ENCODE measurements around the gene IFT122.

DNA sequence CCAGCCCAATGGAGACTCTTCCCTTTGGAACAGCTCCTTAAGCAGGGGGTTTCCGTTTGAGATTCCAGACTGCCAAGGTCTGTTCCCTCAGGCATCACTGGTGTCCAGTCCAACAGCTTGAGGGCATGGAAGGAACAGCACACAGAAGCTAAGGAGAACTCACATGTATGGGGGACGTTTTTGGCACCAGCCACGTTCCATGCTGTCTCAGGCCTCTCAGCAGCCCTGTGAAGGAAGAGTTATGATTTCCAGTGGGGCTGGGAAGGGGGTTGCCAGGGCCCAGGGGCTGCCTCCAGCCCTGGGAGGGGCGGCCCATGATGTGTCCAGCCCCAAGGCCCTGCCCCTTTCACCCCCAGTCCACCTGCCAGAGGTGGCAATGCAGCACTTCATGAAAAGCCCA lies 80.9 kb downstream of the IFT122 start:
- TF ChIP-seq, protein P1, sequence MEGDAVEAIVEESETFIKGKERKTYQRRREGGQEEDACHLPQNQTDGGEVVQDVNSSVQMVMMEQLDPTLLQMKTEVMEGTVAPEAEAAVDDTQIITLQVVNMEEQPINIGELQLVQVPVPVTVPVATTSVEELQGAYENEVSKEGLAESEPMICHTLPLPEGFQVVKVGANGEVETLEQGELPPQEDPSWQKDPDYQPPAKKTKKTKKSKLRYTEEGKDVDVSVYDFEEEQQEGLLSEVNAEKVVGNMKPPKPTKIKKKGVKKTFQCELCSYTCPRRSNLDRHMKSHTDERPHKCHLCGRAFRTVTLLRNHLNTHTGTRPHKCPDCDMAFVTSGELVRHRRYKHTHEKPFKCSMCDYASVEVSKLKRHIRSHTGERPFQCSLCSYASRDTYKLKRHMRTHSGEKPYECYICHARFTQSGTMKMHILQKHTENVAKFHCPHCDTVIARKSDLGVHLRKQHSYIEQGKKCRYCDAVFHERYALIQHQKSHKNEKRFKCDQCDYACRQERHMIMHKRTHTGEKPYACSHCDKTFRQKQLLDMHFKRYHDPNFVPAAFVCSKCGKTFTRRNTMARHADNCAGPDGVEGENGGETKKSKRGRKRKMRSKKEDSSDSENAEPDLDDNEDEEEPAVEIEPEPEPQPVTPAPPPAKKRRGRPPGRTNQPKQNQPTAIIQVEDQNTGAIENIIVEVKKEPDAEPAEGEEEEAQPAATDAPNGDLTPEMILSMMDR (IDR thresholded peaks at IDR 0.05) = no peak
- TF ChIP-seq POLR2A (IDR thresholded peaks at IDR 0.05) = no peak
